Stomach (tissue), 9 donors: ENCODE data around the gene SH3PXD2A. TPM values are rescaled to one million over a fixed set of nuclear protein-coding genes. Genes with fewer than 3 reads are reported as not detected.

Source experiments
- DNase-seq, 2 donors: peaks; one replicate each; pipeline versions ENCODE4 v3.0.0 to v3.0.0-alpha.2; 2013 to 2019
- H3K27ac ChIP-seq, 5 donors: fragments of 200-600 bp in 4 of 5; sonication (generic) in 4 of 5; one replicate each; pipeline ENCODE4 v1.5.1; 2013 to 2019; ENCODE audit warnings: mild to moderate bottlenecking in 1 of 5, moderate library complexity in 1 of 5
- H3K27me3 ChIP-seq, 3 donors: fragments of 200-600 bp; sonication (generic); one replicate each; pipeline ENCODE4 v1.5.1; 2017 to 2019; ENCODE audit warnings: mixed run types in 1 of 3
- H3K36me3 ChIP-seq, 4 donors: fragments of 200-600 bp; sonication (generic); 1 replicate in 3 of 4; 2 replicates in 1 of 4; pipeline ENCODE4 v1.5.1; 2016 to 2019
- H3K4me1 ChIP-seq, 4 donors: fragments of 200-600 bp; sonication (generic); one replicate each; pipeline ENCODE4 v1.5.1; 2016 to 2019
- H3K4me3 ChIP-seq, 4 donors: fragments of 200-600 bp; sonication (generic) in 3 of 4; one replicate each; pipeline ENCODE4 v1.5.1; 2016 to 2019; ENCODE audit warnings: mild to moderate bottlenecking in 1 of 4
- H3K9me3 ChIP-seq, 4 donors: fragments of 200-600 bp; sonication (generic); one replicate each; pipeline ENCODE4 v1.5.1; 2016 to 2019
- EP300 ChIP-seq: sonication (generic); formaldehyde crosslinking; IDR thresholded peaks from one replicate; pipeline ENCODE4 v1.6.1; 2017; ENCODE audit warnings: antibody characterized with exemption
- POLR2A ChIP-seq, 4 donors: fragments of 450-650 bp; IDR thresholded peaks; one replicate each; pipeline ENCODE4 v1.6.1; 2016; ENCODE audit warnings: antibody characterized with exemption in 4 of 4, control low read depth in 2 of 4, mild to moderate bottlenecking in 1 of 4, moderate library complexity in 1 of 4
- POLR2AphosphoS5 ChIP-seq, 3 donors: sonication (generic); formaldehyde crosslinking; IDR thresholded peaks; one replicate each; pipeline ENCODE4 v1.6.1; 2016; ENCODE audit warnings: antibody characterized with exemption in 3 of 3
- WGBS, 5 donors: extraction: QIAGEN DNeasy Blood & Tissue Kit in 3 of 5; methylation state at CpG; one replicate each; pipeline versions ENCODE4 v1.1.5 to v1.1.7; 2013 to 2018; 5-methylcytosine and 5-hydroxymethylcytosine counted together
- intact Hi-C: fragments of 100-400 bp; cut with DNase I; formaldehyde crosslinking; loops from one replicate; pipeline ENCODE4 v1.15.1; 2023; ENCODE audit warnings: low total_unique reads
- polyA plus RNA-seq, 3 donors: library from polyadenylated mRNA; stranded (reverse); fragments of 200-250 nt; gene quantifications; one replicate each; pipeline ENCODE4 v1.2.3, GENCODE V29; 2013
- total RNA-seq, 5 donors: library from RNA; depleted of rRNA; stranded (reverse); fragments of >200 nt; gene quantifications; one replicate each; pipeline versions ENCODE4 v1.1.0 to v1.2.3, GENCODE V29; 2014 to 2016
- TF ChIP-seq, protein P1 (sequence below), 7 experiments: fragments of 450-650 bp in 4 of 7; fragments of 200-600 bp in 3 of 7; sonication (generic) in 3 of 7; IDR thresholded peaks; one replicate each; pipeline ENCODE4 v1.5.1; 2016 to 2019; ENCODE audit warnings: antibody characterized with exemption in 7 of 7, control low read depth in 2 of 7, mild to moderate bottlenecking in 1 of 7
- donor health status: healthy with polysubstance abuse.
- donor health status: Bipolar disorder and iron deficiency.
- donor health status: healthy.

SH3PXD2A gene
- total and polyA plus RNA-seq, 8 donors = 12.8 to 51.6 (median 24.0) TPM

DNA sequence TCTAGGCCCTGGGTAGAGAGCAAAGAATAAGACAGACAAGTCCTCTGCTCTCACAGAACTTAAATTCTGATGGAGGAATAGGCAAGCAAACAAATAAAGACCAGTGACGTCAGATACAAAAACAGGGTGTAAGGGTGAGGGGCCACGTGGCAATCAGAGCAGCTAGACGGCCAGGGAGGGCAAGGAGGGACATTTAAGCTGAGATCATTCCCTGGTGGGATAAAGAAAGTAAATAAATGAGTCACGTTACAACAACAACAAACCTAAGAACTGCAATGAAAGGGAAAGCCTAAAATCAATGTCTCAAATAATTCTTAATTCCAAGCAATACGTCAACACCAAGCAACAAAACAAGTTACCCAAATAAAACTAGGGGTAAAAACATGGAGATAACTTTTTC lies 40.8 kb upstream of the SH3PXD2A start:
- 42 to 55% (median 50%) methylated on average over 5 of the region's 5 CpGs for WGBS, 5 donors
- TF ChIP-seq, protein P1, sequence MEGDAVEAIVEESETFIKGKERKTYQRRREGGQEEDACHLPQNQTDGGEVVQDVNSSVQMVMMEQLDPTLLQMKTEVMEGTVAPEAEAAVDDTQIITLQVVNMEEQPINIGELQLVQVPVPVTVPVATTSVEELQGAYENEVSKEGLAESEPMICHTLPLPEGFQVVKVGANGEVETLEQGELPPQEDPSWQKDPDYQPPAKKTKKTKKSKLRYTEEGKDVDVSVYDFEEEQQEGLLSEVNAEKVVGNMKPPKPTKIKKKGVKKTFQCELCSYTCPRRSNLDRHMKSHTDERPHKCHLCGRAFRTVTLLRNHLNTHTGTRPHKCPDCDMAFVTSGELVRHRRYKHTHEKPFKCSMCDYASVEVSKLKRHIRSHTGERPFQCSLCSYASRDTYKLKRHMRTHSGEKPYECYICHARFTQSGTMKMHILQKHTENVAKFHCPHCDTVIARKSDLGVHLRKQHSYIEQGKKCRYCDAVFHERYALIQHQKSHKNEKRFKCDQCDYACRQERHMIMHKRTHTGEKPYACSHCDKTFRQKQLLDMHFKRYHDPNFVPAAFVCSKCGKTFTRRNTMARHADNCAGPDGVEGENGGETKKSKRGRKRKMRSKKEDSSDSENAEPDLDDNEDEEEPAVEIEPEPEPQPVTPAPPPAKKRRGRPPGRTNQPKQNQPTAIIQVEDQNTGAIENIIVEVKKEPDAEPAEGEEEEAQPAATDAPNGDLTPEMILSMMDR (IDR thresholded peaks at IDR 0.05) = no peak
- TF ChIP-seq POLR2AphosphoS5 (IDR thresholded peaks at IDR 0.05) = peak in 1 of 3 donors; percentile 5
- intact Hi-C loops = no loop called here
- Histone ChIP-seq H3K4me3 (no peak overlapping the region), H3K36me3 (peaks cover 22 to 70% (median 56%) of the 10 kb centered on the region in 4 donors), H3K27me3 (no peaks in the 10 kb centered on the region), H3K27ac (peak overlapping the region; percentile 6 to 84 (median 76)), H3K4me1 (peaks cover 15 to 45% (median 36%) of the 10 kb centered on the region in 4 donors), H3K9me3 (no peaks in the 10 kb centered on the region)
- peak in 1 of 2 donors; percentile 59 for DNase-seq

DNA sequence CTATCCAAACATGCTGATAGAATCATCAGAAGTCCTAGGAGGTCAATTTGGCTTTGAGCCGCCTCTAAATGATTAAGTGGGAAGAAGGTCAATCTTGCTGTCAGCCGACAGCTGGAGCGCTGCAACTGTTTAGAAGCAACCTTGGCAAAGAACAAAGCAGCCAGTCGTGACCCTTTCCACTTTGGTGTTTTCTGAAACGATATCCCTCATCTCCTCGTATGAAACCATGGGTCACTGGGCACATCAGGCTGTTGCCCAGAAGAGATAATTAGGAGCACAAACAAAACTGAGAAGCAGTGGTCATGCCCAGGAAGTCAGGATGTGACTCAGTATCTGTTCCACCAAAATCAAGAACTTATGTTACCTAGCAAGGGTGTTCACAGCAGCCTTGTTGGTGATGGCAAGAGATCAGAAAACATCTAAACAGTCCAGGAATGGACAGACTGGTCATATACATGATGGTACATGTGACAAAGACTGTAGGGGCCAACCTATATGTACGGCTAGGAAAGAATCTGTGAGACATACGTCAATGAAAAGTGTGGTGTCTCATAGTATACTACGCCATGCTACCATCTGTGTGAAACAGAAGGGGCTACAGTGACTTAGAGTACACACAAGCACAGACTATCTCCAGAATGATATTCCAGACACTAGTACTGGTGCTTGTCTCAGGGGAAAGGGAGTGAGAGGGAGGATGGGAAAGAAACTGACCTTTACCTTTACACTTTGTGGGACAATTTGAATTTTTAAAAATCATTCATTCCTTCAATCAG lies 40.2 kb upstream of the SH3PXD2A start:
- Histone ChIP-seq H3K27ac (peak overlapping the region; percentile 20 to 84 (median 76)), H3K4me1 (peaks cover 19 to 48% (median 42%) of the 10 kb centered on the region in 4 donors), H3K9me3 (no peaks in the 10 kb centered on the region), H3K27me3 (no peaks in the 10 kb centered on the region), H3K36me3 (peaks cover 25 to 72% (median 56%) of the 10 kb centered on the region in 4 donors), H3K4me3 (no peak overlapping the region)
- DNase-seq = peak in 1 of 2 donors; percentile 45
- WGBS, 5 donors = 58 to 67% (median 61%) methylated on average over 9 of the region's 9 CpGs
- TF ChIP-seq, protein P1 (IDR thresholded peaks at IDR 0.05) = no peak
- TF ChIP-seq EP300 (no peak), POLR2A (IDR thresholded peaks at IDR 0.05) (no peak), POLR2AphosphoS5 (IDR thresholded peaks at IDR 0.05) (no peak)
- intact Hi-C loops = no loop called here

DNA sequence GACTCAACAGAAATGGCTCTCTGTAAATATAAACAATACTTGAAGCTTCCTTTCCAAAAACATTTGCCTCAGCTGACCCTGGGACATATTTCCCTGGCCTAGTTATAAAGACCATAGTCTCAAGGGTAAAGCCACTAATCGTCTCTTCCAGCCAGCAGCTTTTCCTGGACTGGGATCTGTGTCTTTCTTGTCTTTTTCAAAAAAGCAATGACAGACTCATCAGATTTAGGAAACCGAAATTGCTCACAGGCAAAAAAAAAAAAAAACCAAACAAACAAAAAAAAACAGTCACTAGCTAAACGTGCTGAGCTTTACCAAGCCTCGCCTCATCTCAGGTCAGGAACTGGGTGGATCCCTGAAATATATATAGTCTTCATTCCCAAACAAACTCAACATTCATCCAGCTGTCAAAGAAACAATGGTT lies 39.1 kb upstream of the SH3PXD2A start:
- no peak overlapping the region for H3K4me3 ChIP-seq
- TF ChIP-seq EP300 (no peak), POLR2AphosphoS5 (IDR thresholded peaks at IDR 0.05) (peak in 1 of 3 donors; percentile 18)
- TF ChIP-seq, protein P1 (IDR thresholded peaks at IDR 0.05) = no peak
- H3K4me1 ChIP-seq = peaks cover 19 to 58% (median 49%) of the 10 kb centered on the region in 4 donors
- peak in 1 of 2 donors; percentile 60 for DNase-seq
- peaks cover 25 to 62% (median 46%) of the 10 kb centered on the region in 4 donors for H3K36me3 ChIP-seq
- no peaks in the 10 kb centered on the region for H3K9me3 ChIP-seq
- WGBS, 5 donors = 20 to 40% (median 30%) methylated on average over 4 of the region's 4 CpGs
- peak overlapping the region; percentile 53 to 84 (median 76) for H3K27ac ChIP-seq
- no peaks in the 10 kb centered on the region for H3K27me3 ChIP-seq
- intact Hi-C loops = no loop called here

DNA sequence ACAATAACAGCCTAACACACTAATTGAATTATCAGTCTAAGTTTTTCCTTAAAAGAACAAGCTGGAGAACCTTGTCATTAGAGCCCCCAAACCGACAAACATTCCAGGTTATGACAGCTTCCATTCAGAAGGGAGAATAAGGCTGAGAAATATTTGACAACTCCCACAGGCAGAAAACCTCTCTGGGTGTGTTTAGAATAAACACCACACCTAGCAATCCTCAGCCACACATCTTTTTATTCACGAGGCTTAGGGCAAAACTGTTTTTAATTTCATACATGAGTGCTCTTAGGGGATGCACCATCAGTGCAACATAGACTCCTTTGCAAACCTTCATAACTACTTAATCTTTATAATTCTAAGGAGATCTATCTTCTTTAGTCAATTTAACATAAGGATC lies 38.4 kb upstream of the SH3PXD2A start:
- Histone ChIP-seq H3K27ac (peak overlapping the region in 4 of 5 donors; percentile 66 to 84 (median 77)), H3K27me3 (no peaks in the 10 kb centered on the region), H3K9me3 (no peaks in the 10 kb centered on the region), H3K36me3 (peaks cover 21 to 55% (median 40%) of the 10 kb centered on the region in 4 donors), H3K4me3 (no peak overlapping the region), H3K4me1 (peaks cover 26 to 64% (median 54%) of the 10 kb centered on the region in 4 donors)
- no peak for DNase-seq
- intact Hi-C loops = no loop called here
- TF ChIP-seq POLR2AphosphoS5 (IDR thresholded peaks at IDR 0.05) (no peak), POLR2A (IDR thresholded peaks at IDR 0.05) (no peak), EP300 (no peak)
- TF ChIP-seq, protein P1 (IDR thresholded peaks at IDR 0.05) = no peak
- WGBS, 5 donors = 22 to 35% (median 27%) methylated on average over 2 of the region's 2 CpGs
